ENCODE measurements around the gene GCN1. TPM values are rescaled to one million over a fixed set of nuclear protein-coding genes. Genes with fewer than 3 reads are reported as not detected.

GCN1 gene
- total and polyA plus RNA-seq, 10 donors = 10.4 to 131 (median 95.5) TPM

- DNase-seq = no peak
- 95 to 99% (median 95%) methylated on average over 10 of the region's 10 CpGs for WGBS, 5 donors
- TF ChIP-seq POLR2A (IDR thresholded peaks at IDR 0.05) = no peak
- no peak for TF ChIP-seq CTCF (IDR thresholded peaks at IDR 0.05 in 8 of 11, conservative IDR thresholded peaks at IDR 0.05 in 3 of 11)
- TF ChIP-seq POLR2AphosphoS5 (IDR thresholded peaks at IDR 0.05) = no peak
- H3K4me3 ChIP-seq = no peak overlapping the region
- peaks cover 0 to 41% (median 27%) of the 10 kb centered on the region in 6 donors for H3K36me3 ChIP-seq
- H3K4me1 ChIP-seq = peaks cover 0 to 14% (median 8%) of the 10 kb centered on the region in 6 donors
- H3K27ac ChIP-seq = no peak overlapping the region
- intact Hi-C loops (cut with DNase I; ENCODE audit: low total_unique reads) = no loop called here
- H3K9me3 ChIP-seq = no peaks in the 10 kb centered on the region
- no peaks in the 10 kb centered on the region for H3K27me3 ChIP-seq (replicated peaks in 1 of 7)
Measured at GRCh38 chr12:120206228-120206627, 11.7 kb upstream of the GCN1 start.

- Histone ChIP-seq H3K36me3 (peaks cover 0 to 28% (median 17%) of the 10 kb centered on the region in 6 donors), H3K27ac (no peak overlapping the region), H3K9me3 (no peaks in the 10 kb centered on the region), H3K27me3 (replicated peaks in 1 of 7) (no peaks in the 10 kb centered on the region), H3K4me3 (no peak overlapping the region), H3K4me1 (peaks cover 10 to 30% (median 23%) of the 10 kb centered on the region in 6 donors)
- DNase-seq = no peak
- whole genome bisulfite sequencing, 5 donors = 93 to 98% (median 96%) methylated on average over 7 of the region's 7 CpGs
- intact Hi-C loops (cut with DNase I; ENCODE audit: low total_unique reads) = no loop called here
- no peak for TF ChIP-seq CTCF (IDR thresholded peaks at IDR 0.05 in 8 of 11, conservative IDR thresholded peaks at IDR 0.05 in 3 of 11)
- no peak for TF ChIP-seq POLR2A (IDR thresholded peaks at IDR 0.05)
- TF ChIP-seq POLR2AphosphoS5 (IDR thresholded peaks at IDR 0.05) = no peak
Measured at GRCh38 chr12:120204171-120204570, 9.7 kb upstream of the GCN1 start.

- no peaks in the 10 kb centered on the region for H3K27me3 ChIP-seq (replicated peaks in 1 of 7)
- H3K9me3 ChIP-seq = no peaks in the 10 kb centered on the region
- TF ChIP-seq POLR2AphosphoS5 (IDR thresholded peaks at IDR 0.05) (no peak), POLR2A (IDR thresholded peaks at IDR 0.05) (no peak), CTCF (IDR thresholded peaks at IDR 0.05 in 8 of 11, conservative IDR thresholded peaks at IDR 0.05 in 3 of 11) (no peak)
- 1 to 6% (median 3%) methylated on average over 16 of the region's 16 CpGs for WGBS, 5 donors
- no peak for DNase-seq
- intact Hi-C loops (cut with DNase I; ENCODE audit: low total_unique reads) = no loop called here
- peak overlapping the region; percentile 78 to 96 (median 89) for H3K27ac ChIP-seq
- peaks cover 22 to 67% (median 57%) of the 10 kb centered on the region in 6 donors for H3K4me1 ChIP-seq
- peaks cover 0 to 45% (median 40%) of the 10 kb centered on the region in 6 donors for H3K36me3 ChIP-seq
- H3K4me3 ChIP-seq = peak overlapping the region; percentile 82 to 99 (median 96)
Measured at GRCh38 chr12:120200364-120200800, 5.9 kb upstream of the GCN1 start.

GRCh38 chr12:120199595-120200306 lies 5.2 kb upstream of the GCN1 start:
- no peak for DNase-seq
- TF ChIP-seq CTCF (IDR thresholded peaks at IDR 0.05 in 8 of 11, conservative IDR thresholded peaks at IDR 0.05 in 3 of 11) (no peak), POLR2AphosphoS5 (IDR thresholded peaks at IDR 0.05) (peak in 1 of 3 donors; percentile 28), POLR2A (IDR thresholded peaks at IDR 0.05) (no peak)
- peak overlapping the region; percentile 78 to 96 (median 89) for H3K27ac ChIP-seq
- no peaks in the 10 kb centered on the region for H3K9me3 ChIP-seq
- peaks cover 25 to 73% (median 63%) of the 10 kb centered on the region in 6 donors for H3K4me1 ChIP-seq
- intact Hi-C loops (cut with DNase I; ENCODE audit: low total_unique reads) = no loop called here
- WGBS, 5 donors = 24 to 31% (median 28%) methylated on average over 12 of the region's 12 CpGs
- H3K4me3 ChIP-seq = peak overlapping the region; percentile 82 to 99 (median 96)
- no peaks in the 10 kb centered on the region for H3K27me3 ChIP-seq (replicated peaks in 1 of 7)
- H3K36me3 ChIP-seq = peaks cover 0 to 45% (median 40%) of the 10 kb centered on the region in 6 donors

Measured in spleen (tissue), 11 donors.